GM21737 (cell line): ENCODE data around the gene ZNF282.
"Not testable (repeated sequence)": the region's sequence is repeated elsewhere in the genome, so short reads cannot be mapped to it uniquely, and the experiment has no call there.

Source experiments
- ATAC-seq: cut with Tn5 transposase; IDR thresholded peaks from one replicate; pipeline ENCODE4 v1.9.1; 2021; ENCODE audit warnings: mild to moderate bottlenecking, moderate library complexity; ENCODE audit not compliant: unreplicated experiment

The ZNF282 gene

DNA sequence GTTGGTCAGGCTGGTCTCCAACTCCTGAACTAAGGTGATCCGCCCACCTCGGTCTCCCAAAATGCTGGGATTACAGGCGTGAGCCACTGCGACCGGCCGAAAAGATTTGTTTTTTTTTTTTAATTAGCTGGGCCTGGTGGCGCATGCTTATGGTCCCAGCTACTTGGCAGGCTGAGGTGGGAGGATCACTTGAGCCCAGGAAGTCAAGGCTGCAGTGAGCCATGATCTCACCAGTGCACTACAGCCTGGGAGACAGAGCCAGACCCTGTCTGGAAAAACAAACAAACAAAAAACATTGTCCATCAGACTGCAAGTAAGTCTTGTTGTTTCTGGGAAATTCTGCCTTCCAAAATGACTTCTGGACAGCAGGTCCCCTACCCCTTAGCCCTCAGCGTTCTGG is 27.8 kb downstream of the ZNF282 start:
- ATAC-seq = no peak

DNA sequence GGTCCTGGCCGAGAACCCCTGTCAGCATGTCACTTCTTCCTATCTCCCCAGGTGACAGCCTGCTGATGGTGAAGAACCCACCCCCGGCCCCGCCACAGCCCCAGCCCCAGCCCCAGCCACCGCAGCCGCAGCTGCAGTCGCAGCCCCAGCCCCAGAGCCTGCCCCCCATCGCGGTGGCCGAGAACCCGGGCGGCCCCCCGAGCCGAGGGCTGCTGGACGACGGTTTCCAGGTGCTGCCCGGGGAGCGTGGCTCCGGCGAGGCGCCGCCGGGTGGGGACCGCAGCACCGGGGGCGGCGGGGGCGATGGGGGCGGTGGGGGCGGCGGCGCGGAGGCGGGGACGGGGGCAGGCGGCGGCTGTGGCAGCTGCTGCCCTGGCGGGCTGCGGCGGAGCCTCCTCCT is 28.4 kb downstream of the ZNF282 start:
- no peak for ATAC-seq

DNA sequence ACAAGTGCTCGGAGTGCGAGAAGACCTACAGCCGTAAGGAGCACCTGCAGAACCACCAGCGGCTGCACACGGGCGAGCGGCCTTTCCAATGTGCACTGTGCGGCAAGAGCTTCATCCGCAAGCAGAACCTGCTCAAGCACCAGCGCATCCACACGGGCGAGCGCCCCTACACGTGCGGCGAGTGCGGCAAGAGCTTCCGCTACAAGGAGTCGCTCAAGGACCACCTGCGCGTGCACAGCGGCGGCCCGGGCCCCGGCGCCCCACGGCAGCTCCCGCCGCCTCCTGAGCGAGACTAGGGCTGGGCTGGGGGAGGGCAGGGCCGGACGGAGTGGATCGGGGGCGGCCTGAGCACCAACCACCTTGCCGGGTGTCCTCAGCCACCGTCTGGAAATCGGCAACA is 29.0 kb downstream of the ZNF282 start:
- ATAC-seq = no peak

DNA sequence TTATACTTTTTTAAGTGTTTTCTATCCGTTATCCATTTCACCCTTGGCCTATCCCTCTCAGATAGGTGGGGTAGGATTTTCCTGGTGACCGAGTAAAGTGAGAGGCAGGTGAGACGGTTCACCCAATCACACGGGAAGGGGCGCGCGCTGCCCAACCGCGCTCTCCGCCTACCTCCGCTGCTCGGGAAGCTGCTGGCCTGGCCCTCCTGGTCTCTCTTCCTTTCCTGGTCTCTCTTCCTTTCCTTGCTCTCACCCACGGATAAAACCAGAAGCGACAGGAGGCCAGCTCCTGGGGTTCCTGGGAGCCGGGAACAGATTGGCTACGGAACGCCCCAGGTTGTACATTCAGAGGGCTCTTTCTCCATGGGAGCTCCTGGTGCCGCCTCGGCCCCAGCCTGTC is 29.8 kb downstream of the ZNF282 start:
- no peak for ATAC-seq

DNA sequence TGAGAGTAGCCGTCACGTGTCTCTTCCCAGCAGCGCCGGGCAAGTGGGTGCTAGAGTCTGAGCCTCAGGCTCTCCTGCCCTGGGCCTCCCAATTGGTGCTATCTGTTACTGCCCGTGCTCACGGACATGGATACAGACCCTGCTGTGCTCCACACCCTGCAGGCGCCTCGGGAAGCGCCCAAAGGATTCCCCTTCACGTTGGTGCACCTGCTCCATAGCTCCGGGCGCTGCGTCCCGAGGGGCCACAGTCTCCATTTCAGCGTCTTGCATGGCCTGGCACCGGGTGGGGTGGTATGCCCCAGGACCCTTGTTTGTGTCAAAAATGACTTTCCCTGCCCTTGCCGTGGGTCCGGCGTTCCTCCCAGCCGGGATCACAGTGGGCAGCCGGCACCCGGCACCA is 30.3 kb downstream of the ZNF282 start:
- ATAC-seq = no peak

DNA sequence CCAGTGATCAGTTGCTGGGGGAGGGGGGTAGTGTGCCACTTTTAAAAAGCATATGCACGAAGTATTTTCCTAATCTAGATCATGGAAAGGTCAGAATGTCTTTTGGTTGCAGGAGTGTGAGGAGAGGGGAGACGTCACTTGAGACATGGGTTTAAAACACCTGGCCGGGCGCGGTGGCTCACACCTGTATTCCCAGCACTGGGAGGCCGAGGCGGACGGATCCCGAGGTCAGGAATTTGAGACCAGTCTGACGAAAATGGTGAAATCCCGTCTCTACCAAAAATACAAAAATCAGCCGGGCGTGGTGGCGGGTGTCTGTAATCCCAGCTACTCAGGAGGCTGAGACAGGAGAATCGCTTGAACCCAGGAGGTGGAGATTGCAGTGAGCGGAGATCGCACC is 31.0 kb downstream of the ZNF282 start:
- not testable (repeated sequence) for ATAC-seq

DNA sequence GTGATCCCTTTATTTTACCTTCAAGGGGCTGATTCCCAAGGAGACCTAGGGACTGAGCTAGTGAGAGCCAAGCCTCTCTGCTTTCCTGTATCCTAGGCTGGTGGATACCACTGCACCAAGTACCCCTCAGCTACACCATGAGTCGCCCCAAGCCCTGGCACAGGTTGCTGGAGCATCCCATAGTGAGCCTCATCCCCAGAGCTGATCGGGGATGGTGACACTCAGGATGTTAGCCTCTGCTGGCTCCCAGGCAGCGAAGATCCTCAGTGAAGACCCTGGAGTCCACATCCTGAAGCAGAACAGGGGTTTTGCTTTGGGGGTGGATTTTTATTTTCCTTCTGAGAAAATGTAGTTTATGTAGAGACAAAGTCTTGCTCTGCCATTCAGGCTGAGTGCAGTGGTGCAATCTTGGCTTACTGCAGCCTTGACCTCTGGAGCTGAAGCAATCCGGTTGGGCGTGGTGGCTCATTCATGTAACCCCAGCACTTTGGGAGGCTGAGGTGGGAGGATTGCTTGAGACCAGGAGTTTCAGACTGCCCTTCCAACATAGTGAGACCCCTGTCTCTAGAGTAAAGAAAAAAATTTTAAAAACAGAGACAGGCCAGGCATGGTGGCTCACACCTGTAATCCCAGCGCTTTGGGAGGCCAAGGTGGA is 31.6 kb downstream of the ZNF282 start:
- ATAC-seq = no peak

DNA sequence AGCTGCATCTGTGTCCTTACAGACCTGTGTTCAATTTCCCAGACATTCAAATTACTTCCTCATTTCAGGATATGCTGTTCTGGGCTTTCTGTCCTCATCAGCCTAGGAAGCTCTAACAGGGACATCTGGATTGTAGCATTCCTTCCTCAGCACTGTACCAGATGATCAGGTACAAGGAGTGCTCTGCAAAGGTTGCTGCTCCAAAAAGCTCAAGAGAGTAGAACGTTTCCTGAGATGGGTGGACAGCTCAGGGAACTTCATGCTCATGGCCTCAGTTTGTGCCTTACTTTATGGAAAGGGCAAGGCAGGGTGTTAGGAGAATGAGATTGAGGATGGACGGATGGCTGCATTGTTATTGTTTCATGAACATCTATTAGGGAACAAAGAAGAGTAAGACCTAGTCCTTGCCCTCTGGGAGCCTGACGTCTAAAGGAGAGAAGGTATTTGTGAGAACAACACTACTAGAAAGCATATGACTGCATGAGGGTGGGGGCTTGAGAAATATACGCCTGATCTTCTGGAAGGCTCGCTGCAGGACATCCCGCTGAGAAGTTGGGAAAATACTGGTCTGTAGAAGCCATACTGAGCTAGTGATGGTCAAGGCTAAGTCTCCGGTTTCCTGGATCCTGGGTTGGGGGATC is 33.6 kb downstream of the ZNF282 start:
- no peak for ATAC-seq

DNA sequence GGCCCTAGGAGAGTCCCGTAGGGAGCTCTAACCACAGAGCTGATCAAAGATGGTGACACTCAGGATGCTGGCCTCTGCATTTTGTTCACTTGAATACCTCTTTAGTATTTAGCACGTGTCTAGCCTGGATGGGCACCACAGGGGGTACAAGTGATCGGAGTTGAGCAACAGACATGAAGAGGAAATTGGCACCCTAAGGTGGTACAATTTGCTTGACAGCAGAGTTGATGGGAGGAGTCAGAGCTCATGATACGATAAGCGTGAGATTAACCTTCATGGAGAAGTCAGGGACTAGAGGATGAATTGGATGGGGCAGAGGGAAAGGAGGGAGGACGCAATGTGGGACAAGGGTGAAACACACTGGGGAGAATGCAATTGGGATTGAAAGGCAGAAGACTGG is 34.2 kb downstream of the ZNF282 start:
- ATAC-seq = no peak

DNA sequence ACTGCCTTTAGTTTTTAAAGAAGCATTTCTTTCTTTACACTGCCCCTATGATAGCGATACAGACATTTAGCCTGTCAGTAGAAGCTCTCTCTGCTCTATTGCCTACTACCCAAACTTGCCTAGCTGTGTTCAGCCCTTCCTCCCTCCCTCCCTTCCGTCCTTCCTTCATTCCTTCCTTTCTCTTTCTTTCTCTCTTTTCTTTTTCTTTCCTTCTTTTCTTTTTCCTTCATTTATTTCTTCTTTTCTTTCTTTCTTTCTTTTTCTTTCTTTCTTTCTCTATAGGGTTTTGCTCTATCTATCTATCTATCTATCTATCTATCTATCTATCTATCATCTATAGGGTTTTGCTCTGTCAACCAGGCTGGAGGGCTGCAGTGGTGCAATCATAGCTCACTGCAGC is 37.0 kb downstream of the ZNF282 start:
- ATAC-seq = no peak

DNA sequence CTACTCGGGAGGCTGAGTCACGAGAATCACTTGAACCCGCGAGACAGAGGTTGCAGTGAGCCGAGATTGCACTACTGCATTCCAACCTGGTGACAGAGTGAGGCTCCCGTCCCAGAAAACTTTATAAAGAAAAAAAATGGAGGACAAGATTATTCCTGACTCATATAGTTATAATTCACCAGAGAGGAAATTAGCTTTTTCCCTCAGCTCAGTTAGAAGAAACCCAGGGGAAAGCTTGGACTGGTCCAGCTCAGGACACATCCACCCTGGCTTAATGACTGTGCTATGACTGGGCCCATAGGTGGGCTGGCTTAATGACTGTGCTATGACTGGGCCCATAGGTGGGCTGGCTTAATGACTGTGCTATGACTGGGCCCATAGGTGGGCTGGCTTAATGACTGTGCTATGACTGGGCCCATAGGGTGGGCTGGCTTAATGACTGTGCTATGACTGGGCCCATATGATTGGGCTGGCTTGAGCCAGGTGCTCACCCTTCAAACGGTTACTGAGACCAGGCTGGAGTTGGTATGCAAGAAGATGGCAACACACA is 38.4 kb downstream of the ZNF282 start:
- ATAC-seq = not testable (repeated sequence)

DNA sequence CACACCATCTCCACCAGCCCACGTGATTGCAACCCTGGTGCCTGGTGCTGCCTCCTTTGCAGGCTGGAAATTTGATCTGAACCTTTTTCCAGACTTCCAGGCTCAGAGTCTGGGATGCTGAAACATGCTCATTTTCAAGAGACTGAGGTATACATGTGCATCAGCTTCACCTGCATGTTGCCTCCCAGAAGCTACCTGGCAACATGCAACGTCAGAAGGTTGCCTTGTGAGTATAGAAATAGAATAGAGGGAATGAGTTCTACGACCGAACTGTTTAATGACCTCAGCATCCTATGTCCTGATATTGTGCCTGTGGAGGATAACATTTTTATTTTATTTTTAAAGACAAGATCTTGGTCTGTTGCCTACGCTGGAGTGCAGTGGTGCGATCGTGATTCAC is 42.2 kb downstream of the ZNF282 start:
- no peak for ATAC-seq

DNA sequence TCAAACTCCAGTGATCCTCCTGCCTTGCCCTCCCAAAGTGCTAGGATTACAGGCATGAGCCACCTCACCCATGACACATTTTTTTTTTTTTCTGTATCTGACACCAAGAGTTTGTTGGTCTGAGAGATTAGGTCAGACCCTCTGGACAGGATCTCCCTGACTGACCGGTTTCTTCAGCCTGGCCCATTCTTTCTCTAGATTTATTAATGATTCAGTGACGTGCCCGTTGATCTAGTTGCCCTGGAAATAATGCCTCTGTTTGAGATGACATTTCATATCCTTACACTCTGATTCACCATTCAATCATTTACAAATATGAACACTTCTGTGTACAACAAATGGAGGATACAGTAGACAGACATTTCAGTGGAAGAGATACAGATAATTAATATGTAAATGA is 42.7 kb downstream of the ZNF282 start:
- ATAC-seq = no peak

DNA sequence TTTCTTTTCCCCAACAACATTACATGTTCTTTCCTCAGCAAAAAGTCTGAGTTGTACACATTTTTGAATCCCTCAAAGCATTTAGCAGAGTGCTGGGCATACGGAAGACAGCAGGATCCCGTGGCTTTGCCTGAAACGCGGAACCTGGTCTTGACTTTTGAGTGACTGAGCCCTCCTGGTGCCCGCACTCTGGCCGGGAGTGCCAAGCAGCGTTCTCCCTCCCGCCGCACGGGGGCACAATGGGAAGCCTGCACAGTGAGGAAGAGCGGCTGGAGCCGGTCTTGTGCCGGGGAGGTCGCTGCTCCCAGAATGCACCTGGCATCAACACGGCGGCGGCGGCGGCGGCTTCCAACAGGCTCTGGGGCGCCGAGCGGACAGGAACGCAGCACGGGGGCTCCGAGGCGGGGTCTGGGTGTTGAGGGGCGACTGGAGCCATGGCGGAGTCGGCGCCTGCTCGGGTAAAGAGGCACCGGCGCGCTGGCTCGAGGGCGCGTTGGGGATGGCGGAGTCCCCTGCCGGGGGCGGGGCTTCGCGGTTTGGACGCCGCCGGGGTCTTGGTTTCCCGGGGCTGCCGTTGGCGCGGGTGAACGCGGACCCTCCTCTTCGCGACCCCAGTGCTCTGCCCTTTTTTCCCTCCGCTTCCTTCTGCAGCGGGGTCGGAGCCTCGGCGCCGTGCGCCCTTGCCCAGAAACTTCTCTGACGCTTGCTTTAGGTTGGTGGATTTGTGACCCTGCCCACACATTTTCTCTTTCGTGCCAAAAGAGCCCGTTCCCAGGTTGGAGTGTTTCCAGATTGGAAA is 44.2 kb downstream of the ZNF282 start, which contains the start of gene ZNF212:
TSS of gene ZNF212 (plus strand) at position 307 of the 799 bp plus-strand sequence. CDS start at position 435, 128 bp downstream.
- peak; percentile 100 for ATAC-seq

DNA sequence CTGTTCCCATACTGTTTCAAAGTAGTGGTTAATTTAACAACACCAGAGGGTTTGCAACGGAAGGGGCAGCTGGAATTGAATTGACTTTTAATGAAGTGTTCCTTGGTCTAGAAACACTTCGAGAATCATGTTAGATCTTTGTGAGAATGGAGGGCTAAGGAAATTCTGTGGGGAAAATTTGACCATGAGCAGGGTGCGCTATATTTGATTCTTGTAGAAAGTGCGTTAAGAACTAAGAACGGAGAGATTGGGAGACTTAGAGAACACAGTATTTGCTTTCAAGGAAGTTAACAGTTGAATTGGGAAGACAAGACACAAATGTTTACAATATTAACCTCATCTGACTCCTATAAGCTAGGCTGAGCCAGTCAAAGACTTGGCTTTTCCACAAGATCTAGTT is 45.3 kb downstream of the ZNF282 start:
- ATAC-seq = no peak

DNA sequence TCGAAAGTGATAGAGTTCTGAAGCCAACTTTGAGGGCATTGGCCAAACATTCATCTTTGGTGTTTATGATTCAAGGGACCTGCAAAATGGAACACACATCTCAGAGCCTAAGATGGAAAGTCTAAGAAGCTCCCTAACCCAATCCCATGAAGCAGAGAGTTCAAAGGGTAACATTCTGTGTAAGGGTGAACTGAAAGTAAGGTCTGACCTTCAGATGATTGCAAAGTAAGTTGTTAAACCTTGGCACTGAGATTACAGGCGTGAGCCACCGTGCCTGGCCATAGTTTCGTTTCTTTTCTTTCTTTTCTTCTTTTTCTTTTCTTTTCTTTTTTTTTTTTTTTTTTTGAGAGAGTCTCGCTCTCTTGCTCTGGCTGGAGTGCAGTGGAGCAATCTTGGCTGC is 46.4 kb downstream of the ZNF282 start:
- ATAC-seq = no peak

DNA sequence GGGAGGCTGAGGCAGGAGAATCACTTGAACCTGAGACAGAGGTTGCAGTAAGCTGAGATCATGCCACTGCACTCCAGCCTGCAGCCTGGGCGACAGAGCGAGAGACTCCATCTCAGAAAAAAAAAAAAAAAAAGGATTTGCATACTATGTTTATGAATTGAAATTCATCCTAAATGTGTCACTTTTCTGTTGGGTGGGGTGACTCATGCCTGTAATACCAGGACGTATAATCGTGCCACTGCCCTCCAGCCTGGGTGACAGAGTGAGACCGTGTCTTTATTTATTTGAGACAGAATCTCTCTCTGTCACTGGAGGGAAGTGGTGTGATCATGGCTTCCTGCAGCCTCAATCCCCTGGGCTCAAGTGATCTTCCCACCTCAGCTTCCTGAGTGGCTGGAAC is 49.9 kb downstream of the ZNF282 start:
- peak; percentile 73 for ATAC-seq

DNA sequence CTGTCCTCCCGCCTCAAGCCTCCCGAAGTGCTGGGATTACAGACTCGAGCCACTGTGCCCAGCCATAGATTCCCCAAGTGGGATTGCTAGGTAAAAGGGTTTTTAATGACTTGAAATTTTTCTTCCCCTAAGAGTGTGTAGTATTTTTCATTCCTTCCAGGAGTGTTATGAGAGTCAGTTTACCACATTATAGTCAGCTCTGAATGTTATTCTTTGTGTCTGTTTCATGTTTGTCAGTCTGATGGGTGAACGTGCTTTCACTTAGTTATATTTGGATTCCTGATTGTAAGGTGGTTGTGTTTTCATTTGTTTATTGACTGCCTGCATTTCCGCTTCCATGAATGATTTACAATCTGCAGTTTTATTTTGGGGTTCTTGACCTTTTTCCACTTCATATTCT is 50.4 kb downstream of the ZNF282 start:
- no peak for ATAC-seq

DNA sequence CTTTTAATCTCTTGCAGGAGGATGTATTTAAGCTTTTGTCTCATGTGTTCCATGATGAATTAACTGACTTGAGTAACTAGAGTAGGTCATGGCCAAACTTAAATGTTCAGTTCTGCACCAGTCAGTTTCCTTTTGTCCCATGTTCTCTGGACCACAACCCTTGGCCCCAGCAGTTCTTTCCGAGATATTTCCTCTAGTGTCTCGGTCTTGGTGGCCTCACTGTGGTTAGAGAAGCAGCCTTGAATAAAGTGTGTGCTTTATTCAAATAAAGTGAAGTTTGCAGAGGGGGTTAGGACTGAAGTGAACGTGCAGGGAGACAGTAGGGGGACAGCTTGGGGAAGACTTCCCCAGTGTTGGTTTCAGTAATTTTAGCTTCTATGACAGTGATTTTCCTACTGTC is 53.4 kb downstream of the ZNF282 start:
- no peak for ATAC-seq

DNA sequence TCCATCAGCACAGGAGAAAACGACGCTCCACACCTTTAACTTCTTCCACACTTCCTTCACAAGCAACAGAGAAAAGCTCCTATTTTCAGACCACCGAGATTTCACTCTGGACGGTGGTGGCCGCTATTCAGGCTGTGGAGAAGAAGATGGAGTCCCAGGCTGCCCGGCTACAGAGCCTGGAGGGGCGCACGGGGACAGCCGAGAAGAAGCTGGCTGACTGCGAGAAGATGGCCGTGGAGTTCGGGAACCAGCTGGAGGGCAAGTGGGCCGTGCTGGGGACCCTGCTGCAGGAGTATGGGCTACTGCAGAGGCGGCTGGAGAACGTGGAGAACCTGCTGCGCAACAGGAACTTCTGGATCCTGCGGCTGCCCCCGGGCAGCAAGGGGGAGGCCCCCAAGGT is 54.8 kb downstream of the ZNF282 start:
- not testable (repeated sequence) for ATAC-seq

DNA sequence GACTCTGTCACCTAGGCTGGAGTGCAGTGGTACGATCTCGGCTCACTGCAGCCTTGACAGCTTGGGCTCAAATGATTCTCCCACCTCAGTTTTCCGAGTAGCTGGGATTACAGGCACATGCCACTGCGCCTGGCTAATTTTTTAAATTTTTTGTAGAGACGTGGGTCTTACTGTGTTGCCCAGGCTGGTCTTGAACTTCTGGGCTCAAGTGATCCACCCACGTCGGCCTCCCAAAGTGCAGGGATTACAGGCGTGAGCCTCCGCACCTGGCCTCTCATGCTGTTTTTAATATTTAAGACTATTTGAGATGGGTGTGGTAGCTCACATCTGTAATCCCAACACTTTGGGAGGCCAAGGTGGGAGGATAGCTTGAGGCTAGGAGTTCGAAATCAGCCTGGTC is 56.2 kb downstream of the ZNF282 start:
- ATAC-seq = not testable (repeated sequence)

DNA sequence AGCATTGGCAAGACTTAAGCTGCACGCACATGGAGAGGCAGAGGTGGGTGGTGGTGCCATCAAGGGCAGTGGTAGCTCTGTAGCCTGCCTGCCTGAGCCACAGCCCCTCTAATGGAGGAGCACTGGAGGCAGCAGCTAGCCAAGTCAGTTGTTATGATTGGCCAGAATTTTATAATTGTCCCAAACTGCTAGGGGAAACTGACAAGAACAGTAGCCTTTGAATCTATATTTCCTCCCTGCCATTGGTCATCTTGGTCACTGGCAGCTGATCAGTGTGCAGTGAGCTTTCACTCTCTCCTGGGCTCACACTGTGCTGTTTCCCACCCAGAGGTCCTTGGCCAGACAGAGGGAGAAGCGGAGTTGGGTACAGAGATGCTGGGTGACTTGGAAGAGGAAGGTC is 57.0 kb downstream of the ZNF282 start:
- ATAC-seq = no peak
